SK-N-SH (cell line): ENCODE data around the gene MAST2.

ENCODE experiments used
- EZH2phosphoT487 ChIP-seq: fragments of 200-600 bp; sonication (generic); IDR thresholded peaks from 2 replicates; pipeline ENCODE4 v1.6.1; 2017; ENCODE audit warnings: low read depth, mixed run types, mild to moderate bottlenecking, antibody characterized with exemption, moderate library complexity, borderline replicate concordance
- POLR2AphosphoS5 ChIP-seq: IDR thresholded peaks from 2 replicates; pipeline ENCODE4 v1.6.1; 2012; ENCODE audit warnings: low read depth, low read length
- SIN3A ChIP-seq: IDR thresholded peaks from 2 replicates; pipeline ENCODE4 v1.6.1; 2012; ENCODE audit warnings: low read depth, mild to moderate bottlenecking, low read length, moderate library complexity, borderline replicate concordance
- TEAD4 ChIP-seq: IDR thresholded peaks from 2 replicates; pipeline ENCODE4 v1.4.0; 2012; ENCODE audit warnings: mild to moderate bottlenecking, borderline replicate concordance; ENCODE audit not compliant: insufficient read depth
- TF ChIP-seq, protein P1 (sequence below): IDR thresholded peaks from 2 replicates; pipeline ENCODE4 v1.4.0; 2012; ENCODE audit warnings: low read depth, borderline replicate concordance
- TF ChIP-seq, protein P2 (sequence below): fragments of 200-600 bp; sonication (generic); IDR thresholded peaks from 2 replicates; pipeline ENCODE4 v1.6.1; 2017; ENCODE audit warnings: antibody characterized with exemption, mild to moderate bottlenecking, moderate library complexity
- TF ChIP-seq, protein P3 (sequence below): IDR thresholded peaks from 2 replicates; pipeline ENCODE4 v1.4.0; 2012; ENCODE audit warnings: low read depth, borderline replicate concordance

DNA sequence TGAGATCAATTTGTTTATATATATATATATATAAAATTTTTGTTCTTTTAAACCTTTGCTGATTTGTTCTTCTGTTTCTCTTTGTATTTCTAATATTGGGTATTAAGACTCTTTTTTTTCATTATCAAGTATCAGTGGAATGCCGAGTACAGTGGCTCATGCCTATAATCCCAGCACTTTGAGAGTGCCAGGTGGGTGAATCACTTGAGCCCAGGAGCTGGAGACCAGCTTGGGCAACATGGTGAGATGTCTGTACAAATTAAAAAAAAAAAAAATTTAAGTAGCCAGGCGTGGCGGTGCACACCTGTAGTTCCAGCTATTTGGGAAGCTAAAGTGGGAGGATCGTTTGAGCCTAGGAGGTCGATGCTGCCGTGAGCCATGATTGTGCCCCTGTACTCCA, 67.1 kb downstream of the MAST2 start:
- TF ChIP-seq, protein P1, sequence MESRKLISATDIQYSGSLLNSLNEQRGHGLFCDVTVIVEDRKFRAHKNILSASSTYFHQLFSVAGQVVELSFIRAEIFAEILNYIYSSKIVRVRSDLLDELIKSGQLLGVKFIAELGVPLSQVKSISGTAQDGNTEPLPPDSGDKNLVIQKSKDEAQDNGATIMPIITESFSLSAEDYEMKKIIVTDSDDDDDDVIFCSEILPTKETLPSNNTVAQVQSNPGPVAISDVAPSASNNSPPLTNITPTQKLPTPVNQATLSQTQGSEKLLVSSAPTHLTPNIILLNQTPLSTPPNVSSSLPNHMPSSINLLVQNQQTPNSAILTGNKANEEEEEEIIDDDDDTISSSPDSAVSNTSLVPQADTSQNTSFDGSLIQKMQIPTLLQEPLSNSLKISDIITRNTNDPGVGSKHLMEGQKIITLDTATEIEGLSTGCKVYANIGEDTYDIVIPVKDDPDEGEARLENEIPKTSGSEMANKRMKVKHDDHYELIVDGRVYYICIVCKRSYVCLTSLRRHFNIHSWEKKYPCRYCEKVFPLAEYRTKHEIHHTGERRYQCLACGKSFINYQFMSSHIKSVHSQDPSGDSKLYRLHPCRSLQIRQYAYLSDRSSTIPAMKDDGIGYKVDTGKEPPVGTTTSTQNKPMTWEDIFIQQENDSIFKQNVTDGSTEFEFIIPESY: no peak
- TF ChIP-seq, protein P2, sequence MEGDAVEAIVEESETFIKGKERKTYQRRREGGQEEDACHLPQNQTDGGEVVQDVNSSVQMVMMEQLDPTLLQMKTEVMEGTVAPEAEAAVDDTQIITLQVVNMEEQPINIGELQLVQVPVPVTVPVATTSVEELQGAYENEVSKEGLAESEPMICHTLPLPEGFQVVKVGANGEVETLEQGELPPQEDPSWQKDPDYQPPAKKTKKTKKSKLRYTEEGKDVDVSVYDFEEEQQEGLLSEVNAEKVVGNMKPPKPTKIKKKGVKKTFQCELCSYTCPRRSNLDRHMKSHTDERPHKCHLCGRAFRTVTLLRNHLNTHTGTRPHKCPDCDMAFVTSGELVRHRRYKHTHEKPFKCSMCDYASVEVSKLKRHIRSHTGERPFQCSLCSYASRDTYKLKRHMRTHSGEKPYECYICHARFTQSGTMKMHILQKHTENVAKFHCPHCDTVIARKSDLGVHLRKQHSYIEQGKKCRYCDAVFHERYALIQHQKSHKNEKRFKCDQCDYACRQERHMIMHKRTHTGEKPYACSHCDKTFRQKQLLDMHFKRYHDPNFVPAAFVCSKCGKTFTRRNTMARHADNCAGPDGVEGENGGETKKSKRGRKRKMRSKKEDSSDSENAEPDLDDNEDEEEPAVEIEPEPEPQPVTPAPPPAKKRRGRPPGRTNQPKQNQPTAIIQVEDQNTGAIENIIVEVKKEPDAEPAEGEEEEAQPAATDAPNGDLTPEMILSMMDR: no peak
- no peak for TF ChIP-seq SIN3A
- TF ChIP-seq, protein P3, sequence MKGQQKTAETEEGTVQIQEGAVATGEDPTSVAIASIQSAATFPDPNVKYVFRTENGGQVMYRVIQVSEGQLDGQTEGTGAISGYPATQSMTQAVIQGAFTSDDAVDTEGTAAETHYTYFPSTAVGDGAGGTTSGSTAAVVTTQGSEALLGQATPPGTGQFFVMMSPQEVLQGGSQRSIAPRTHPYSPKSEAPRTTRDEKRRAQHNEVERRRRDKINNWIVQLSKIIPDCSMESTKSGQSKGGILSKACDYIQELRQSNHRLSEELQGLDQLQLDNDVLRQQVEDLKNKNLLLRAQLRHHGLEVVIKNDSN: no peak
- no peak for TF ChIP-seq TEAD4
- no peak for TF ChIP-seq EZH2phosphoT487
- TF ChIP-seq POLR2AphosphoS5: no peak
